ENCODE results near the gene MACROD2.

Gene MACROD2

DNA sequence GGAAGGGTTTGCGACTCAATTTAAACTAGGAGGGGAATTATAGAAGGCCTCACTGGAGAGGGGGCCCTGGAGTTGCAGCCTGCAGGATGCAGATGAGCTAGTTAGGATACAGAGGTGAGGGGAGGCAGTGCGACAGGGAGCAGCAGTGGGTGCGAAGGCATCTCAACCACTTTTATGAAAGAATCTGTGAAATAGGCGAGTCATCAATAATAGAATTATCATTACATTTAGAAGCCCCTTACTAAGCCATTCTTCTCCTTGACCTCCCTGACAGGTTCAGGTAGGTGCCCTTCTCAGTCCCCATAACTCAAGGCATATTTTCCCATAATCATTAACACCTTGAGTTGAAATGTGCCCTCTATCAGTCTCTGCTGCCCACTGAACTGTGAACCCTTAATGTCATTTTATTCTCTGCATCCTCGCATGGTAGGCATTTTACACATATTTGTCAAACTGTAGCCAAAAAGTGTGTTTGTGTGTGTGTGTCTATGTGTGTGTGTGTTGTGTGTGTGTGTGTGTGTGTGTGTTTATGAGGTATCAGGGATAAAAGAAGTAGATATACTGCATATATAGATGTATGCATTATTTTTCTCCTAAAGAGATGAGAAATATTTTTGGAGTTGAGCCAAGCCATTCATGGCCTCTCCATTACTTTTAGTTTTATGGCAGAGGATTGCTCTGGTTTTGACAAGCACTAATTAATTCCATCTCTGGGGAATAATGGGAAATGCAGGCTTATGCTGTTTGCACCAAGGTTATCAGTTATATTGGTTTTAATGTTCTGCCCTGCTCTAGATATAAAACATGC lies 1679.1 kb downstream of the MACROD2 start:
- no peak for DNase-seq

DNA sequence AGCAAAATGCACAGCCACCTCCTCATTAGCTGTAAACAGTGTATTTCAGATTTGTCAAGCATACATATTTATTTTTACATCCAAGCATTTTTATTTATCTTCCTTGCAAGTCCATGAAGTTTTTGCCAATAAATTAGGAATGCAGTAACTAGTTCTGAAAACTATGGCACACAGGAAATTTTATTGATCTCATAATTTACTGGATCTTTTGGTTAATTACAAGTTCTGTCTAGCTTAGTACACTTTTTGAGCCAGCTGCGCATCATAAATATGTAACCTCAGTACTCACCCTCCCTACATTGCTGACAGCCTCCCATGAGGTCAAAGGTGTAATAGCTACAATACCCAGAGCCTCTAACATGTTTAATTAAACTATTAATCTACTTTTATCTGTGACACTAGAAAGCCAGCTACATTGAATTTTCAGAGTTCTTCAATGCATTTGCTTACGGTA lies 1679.8 kb downstream of the MACROD2 start:
- no peak for DNase-seq

DNA sequence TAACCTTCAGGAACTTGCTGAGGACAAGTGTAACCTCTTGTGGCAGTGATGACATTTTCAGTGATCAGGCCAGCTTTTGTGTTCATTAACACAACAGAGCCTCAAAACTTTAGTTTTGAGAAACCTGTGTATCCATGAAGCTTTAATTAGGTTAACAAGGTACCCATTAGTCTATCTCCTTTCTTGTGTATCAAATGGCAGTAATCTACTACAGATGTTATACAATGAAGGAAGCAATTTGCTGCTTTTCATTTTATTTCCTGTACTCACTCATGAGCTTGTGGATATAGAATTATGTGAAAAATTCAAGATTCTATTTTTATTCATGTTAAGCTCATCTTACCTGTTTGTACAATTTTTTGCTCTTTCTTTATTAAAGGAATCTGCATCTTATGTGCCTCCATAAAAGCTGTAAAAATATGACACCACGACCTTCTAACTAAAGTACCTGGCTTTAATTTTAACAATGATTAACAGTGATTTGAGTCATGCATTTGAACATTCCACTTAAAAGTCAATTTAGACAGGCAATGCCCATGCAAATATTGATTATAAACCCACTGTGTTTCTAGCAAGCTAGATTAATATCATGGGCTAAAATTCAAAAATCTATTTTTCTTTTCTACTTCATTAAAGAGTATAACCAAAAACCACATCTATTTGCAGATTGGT lies 1680.6 kb downstream of the MACROD2 start:
- DNase-seq = no peak

DNA sequence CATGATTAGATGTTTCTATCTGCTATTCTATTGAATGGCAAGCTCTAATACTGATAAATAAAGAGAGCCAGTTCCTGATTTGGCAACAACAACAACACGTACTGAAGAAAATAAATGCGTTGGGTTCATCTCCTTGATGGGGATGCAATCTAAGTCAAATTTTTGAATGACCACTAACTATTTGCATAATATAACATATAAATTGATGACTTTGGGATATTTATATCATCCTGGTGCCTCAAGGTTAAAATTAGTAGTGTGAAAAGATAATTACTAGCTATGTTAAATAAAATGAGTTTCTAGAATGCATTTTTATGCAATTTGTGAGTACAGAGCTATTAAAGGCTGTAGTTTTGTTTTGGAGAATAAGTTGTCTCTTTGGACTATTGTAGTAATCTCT lies 1681.5 kb downstream of the MACROD2 start:
- no peak for DNase-seq

DNA sequence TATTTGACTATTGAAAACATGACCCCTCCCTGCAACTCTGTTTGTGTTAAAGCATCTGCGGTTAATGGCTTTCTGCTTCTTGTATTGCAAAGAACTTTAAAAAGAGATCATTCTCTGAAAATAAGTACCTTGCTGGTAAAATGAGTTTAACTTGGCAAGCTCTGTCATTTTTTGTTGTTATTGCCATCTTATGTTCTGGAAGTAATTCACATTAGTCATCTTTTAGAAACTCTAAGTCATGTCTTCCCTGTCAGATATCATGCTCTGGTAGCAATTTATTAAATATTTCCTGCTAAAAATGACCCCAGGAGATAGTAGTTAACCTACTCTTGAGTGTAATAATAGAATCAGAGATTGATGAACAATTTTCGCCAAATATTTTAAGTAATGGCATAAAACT lies 1687.4 kb downstream of the MACROD2 start:
- DNase-seq = no peak

DNA sequence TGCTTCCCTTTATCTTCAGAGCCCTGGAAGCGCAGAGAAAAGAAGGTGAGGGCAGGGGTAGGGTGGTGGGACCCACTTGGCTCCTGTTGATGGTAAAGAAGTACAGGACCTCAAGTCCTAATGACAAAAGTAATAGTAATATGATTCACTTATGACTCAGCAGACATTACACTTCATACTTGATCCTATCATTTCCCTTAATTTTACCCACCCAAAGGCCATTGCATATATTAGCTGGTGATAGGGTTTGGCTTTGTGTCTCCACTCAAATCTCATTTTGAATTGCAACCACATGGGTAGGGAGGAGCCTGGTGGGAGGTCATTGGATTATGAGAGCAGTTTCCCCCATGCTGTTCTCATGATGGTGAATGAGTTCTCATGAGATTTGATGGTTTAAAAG lies 1697.3 kb downstream of the MACROD2 start:
- DNase-seq = no peak

DNA sequence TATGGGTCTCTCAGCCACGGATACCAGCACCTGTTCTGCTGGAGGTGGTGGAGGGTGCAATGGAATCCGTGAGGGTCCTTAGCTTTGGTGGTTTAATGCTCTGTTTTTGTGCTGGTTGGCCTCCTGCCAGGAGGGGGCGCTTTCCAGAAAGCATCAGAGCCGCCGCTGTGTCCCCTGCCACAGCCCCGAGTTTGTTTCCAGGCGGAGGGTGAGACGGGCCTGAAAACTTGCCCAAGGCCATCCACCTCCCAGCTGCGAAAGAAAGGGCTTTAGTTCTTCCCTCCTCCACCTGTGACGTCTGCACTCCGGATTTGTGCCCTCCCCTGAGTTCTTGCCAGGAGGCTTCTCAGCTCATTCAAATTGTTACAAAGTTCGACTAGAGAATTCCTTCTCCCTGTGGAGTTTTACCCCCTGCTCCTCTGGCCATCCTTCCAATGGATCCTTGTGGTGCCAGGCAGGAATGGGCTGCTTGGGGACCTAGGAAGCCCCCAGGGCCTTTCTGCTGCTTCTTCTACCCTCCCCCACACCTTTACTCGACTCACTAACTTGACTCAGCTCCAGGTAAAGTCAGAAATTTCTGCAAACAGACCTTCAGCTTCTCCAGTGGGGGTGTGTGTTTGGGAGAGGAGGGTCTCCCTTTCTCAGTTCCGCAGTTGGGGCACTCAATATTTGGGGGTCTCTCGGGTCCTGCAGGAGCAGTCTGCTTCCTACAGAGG lies 1704.3 kb downstream of the MACROD2 start:
- DNase-seq = no peak

DNA sequence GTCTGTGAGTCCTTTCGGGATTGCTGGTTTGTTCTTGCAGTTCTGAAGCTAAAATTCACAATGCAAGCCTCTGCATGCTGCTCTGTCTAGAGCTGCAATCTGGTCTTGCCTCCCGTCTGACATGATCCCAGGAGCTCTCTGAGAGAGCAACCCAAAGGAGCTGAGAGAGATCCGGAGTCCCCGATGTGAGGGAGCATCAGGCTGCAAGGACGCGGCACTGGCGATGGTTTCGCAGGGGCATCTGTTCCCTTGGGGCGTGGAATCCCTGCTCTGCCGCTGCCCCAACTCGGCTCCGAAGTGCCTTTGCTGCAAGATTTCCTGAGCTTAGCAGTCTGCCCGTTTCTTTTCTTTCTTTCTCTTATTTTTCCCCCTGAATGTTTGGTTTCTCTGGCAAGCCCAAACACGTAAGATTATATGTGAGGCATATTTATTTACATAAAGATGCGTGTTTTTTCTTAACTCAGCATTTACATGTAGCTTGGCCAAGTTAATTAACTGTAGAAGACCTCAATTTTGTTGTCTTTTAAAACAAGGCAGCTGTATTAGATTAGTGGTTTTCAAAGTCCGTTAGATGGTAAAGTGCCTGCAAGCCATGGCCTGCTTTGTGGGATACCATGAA lies 1704.9 kb downstream of the MACROD2 start:
- DNase-seq = no peak

DNA sequence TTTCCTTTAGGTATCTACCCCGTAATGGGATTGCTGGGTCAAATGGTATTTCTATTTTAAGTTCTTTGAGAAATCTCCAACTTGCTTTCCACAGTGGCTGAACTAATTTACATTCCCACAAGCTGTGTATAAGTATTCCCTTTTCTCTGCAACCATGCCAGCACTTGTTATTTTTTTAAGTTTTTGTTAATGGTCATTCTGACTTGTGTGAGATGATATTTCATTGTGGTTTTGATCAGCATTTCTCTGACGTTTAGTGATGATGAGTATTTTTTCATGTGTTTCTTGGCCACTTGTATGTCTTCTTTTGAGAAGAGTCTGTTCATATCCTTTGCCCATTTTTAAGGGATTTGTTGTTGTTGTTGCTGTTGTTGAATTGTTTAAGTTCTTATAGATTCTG lies 1706.8 kb downstream of the MACROD2 start:
- no peak for DNase-seq

DNA sequence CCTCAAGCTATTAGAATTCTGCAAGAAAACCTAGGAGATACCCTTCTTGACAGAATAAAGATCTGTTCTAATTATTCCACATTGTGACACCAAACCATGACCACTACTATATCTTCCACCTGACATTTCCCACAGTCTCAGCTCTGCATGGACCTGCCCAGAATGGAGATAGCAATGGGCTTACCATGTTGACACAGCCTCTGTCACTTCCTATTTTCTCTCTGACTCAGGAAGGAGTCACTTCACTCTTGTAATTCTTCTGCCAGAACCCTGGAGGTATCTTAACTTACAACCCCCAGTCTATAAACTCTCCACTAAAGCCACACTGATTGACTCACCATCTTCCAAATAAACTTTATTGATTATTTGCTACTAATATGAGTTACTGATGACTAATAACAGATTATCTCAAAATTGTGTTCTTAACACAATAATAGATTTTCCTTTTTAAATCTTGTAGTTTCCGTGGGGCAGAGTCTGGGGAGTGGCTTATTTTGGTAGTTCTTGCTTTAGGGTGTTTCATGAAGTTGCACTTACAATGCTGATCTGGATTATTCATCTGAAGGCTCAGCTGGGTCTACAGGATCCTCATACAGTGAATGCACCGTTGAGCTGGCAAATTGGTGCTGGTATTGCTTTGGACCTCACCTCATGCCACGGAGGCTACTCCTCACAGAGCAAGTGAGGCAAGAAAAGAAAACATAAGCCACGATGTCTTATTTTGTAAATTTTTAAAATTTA lies 1708.0 kb downstream of the MACROD2 start:
- DNase-seq = no peak

DNA sequence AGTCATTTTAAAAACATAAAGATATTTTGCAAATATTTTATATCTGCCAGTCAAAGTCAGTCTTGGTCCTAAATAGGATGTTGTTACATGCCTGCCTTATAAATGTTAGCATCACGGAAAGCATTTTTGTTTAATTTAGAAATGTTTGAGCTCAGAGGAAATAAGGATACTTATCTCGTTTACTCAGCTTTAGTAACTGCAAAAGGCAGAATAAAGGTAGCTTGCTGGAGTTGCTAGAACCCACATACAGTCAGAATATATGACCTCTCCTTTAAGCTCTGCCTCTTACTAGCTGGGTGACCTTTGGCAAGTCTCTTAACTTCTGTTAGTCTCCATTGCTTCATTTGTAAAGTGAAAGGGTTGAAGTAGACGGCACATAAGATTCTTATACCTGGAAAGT lies 1710.7 kb downstream of the MACROD2 start:
- DNase-seq = no peak

DNA sequence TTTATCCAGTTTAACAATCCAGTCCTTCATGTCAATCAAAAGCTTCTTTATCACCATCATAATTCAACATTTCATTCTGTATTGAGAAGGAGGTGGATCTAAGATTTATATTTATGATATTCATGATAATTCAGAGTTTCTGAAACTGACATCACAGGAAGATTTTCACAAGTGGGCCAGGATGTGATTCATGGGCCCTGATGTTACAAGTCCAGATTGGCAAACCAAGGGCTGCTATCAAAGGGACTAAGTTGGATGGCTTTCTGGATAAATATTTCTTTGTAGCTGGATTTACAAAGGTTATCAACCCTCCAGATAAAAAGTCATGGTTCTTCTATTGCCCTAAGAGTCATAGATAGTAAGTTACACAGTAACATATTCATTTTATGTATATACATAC lies 1711.4 kb downstream of the MACROD2 start:
- no peak for DNase-seq

DNA sequence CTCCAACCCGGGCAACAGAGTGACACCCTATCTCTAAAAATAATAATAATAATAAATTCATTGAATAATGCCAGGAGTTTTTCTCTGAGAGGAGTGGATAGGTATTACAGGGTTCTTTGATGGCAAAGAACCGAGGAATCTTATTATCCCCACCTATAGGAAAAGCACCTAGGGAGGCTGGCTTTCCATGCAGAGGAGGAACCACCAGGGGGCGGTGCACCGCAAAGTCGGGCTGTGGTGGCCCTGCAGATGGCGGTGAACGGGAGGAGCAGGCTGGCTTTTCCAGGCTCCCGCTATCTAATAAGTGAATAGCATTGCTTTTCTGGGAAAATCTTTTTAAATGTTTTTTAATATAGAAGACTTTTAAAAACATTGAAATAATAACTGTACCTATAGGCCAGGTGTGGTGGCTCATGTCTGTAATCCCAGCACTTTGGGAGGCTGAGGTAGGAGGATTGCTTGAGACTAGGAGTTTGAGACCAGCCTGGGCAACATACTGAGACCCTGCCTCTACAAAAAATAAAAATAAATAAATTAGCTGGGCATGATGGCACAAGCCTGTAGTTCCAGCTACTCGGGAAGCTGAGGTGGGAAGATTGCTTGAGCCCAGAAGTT lies 1713.8 kb downstream of the MACROD2 start:
- DNase-seq = peak; percentile 66

DNA sequence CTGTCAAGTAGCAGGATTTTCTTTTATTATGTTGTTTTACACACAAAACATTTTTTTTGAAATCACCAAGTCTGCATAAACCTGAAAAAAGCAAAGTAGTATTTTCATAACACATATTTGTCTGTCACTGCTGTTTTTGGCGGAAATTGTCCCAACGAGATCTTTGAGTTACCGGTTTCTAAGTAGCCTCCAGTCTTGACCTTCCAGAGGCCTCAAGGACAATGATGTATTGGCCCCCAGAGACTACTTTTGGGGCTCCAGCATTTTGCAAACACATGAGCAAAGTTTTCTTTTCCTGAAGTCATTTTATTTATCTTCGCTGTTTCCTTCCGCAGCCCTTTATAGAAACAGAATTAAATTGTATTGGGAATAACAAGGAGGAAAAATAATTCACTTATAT lies 1715.3 kb downstream of the MACROD2 start:
- DNase-seq = no peak

DNA sequence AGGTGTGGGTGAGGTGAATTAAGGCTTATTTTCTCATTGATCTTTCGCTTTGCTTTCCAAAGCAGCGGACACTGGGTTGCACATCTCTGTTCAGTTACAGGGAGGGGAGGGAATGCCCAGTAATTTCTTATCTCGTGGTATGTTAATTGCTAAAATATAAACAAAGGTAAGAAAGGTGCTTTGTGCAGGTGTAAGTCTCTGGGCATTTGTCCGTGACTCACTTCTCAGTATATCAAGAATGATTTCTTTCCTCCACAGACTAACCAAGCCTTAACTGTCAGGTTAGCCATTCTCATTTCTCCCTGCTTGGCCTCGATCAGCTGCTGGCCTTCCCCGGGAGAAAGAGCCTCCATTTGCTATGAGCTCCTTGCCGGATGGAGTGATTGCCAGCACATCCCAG lies 1715.9 kb downstream of the MACROD2 start:
- no peak for DNase-seq

DNA sequence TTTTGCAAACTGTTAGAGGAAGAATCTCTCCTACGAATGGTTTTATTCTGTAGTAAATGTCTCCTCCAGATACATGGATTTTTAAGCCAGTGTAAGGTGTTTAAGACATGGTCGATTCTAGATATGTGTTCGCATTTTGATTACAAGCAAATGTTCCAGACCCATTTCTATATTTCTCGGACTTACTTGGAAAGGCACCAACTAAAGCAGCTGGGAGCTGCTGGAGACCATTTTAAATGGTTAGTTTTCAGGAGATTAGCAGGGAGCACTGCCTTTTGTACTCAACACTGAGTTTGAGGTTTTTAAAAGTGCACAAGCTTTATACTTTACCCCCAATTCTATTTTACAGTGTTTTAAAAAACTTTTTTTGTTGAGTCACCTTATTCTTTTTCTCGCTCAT lies 1720.9 kb downstream of the MACROD2 start:
- DNase-seq = no peak

DNA sequence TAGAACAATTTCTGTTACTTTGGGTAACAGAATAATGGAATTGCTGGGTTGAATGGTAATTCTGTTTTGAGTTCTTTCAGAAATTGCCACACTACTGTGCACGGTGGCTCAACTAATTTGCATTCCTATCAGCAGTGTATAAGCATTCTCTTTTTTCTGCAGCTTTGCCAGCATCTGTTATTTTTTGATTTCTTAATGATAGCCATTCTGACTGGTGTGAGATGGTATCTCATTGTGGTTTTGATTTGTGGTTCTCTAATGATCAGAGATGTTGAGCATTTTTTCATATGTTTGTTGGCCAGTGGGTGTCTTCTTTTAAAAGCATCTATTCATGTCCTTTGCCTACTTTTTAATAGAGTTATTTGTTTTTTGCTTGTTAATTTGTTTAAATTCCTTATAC lies 1731.1 kb downstream of the MACROD2 start:
- no peak for DNase-seq

DNA sequence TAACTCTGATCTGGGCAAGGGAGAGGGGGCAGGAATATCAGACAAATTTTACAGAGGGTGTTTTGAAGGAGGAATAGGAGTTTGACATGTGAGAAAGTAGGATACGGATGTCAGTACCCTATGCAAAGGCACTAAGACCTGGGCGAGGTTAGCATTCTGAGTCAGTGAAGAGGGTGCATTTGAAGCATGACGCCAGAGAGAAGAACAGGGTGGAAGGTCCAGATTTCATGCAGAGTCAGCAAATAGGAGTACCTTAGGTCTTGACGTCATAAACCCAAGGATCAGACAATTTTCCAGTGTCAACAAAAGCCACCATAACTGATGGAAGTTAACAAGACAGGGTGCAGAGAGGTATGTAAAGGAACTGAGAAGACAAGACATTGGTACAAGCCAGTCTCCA lies 1738.7 kb downstream of the MACROD2 start:
- DNase-seq = no peak

DNA sequence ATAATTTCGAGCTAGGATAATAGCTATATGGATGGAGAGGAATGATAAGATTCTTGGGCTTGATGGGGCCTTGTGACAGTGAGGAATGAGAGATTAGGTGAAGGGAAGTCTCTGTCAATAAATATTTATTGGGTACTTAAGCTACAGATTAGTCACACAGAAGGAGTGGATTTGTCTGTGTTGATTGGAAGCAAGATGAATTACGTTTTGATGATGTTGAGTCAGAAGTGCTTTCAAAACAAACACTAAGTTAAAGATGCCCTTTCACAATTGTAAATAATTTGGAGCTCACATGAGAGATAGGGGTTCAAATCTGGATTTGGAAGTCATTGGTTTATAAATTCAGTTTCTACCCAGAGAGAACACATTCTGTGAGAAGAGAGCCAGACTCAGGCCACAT lies 1743.7 kb downstream of the MACROD2 start:
- DNase-seq = no peak

DNA sequence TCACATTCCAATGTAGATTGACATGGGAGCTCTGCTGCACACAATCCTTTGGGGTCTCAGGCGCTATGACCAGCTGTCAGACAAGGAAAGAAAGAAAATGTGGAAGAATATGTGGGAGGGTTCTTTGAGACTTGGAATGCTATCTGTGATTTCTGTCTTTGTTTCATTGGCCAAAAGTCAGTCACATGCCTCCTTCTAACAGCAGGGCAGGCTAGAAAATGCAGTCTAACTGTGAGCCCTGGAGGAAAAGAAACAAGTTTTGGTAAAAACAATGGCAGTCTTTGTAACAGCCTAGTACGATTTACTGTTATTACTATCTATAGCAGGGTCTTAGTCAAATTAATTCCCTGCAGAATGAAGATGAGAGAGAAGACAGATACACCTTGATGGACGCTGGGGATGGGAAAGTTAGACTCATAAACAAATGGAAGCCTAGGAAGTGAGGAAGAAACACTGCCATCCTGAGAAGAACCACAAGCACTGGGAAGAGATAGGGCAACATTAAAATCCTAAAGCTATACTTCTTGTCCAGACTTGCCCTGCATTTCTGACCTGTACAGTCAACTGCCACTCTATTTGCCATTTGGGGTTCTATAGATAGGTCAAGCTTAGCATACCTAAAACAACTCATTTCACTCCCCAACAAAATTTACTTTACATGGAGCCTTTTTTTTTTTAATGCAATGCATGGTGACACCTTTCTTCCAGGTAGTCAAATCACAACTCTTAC lies 1744.9 kb downstream of the MACROD2 start:
- DNase-seq = no peak

DNA sequence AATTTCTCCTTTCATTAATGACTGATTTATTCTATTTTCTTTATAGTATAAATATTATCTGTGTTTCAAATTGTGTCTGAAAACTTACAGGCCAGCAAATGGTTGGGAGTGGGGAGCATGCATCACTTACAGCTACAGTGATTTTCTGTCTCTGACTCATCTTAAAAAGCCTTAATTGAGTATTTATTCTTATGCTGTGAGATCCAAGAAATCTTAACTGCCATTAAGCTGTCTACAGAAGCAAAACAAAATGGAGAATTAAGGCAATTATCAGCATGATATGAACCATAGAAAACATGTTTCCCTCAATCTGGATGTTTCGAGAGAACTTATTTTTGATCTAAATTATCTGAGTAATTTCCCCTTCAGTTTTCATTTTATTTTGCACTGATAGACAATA lies 1746.8 kb downstream of the MACROD2 start:
- no peak for DNase-seq

DNA sequence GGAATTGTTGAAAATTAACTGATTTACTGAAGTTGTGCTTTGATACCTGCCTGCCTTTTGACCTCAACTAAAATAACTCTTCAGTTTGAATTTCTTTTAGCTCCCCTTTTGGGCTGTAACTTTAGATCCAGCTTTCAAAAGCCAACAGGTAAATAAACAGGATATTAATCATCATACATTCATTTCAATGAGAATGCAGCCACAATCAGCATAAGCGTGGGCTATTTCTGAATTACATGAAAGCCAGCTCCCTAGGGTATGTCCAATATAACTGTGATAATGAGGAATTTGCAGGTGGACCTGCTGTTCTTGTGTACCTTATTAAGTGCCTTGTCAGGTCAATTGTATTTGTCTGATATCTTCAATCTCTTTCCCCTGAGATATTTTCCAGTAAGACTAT lies 1747.3 kb downstream of the MACROD2 start:
- no peak for DNase-seq
